SK-N-SH treated with all-trans-retinoic acid at 6 μM for 48 hours (cell line): ENCODE results near the gene USP36.
A peak's percentile ranks its signal among the peaks of the same experiment; 100 is the strongest.

Source experiments
- ATAC-seq: fragments of 200-7000 bp; cut with Tn5 transposase; 3 replicates; pipeline ENCODE4 v1.9.1; 2020; ENCODE audit warnings: mild to moderate bottlenecking, moderate library complexity
- BACH2 ChIP-seq: fragments of 250-450 bp; sonication (Bioruptor Pico); IDR thresholded peaks from 2 replicates; pipeline ENCODE4 v1.9.0; 2021; ENCODE audit warnings: mild to moderate bottlenecking, borderline replicate concordance
- CREB5 ChIP-seq: fragments of 250-450 bp; sonication (Bioruptor Pico); IDR thresholded peaks from 2 replicates; pipeline ENCODE4 v1.5.1; 2020; ENCODE audit warnings: low read depth, mild to moderate bottlenecking, moderate library complexity
- CSDC2 ChIP-seq: fragments of 250-450 bp; sonication (Bioruptor Pico); IDR thresholded peaks from 2 replicates; pipeline ENCODE4 v1.5.0; 2020; ENCODE audit warnings: mild to moderate bottlenecking, moderate library complexity
- ESRRG ChIP-seq: fragments of 250-450 bp; sonication (Bioruptor Pico); IDR thresholded peaks from 2 replicates; pipeline ENCODE4 v1.6.1; 2021; ENCODE audit warnings: mild to moderate bottlenecking
- ISL1 ChIP-seq: fragments of 250-450 bp; sonication (Bioruptor Pico); IDR thresholded peaks from 2 replicates; pipeline ENCODE4 v2.1.2; 2022; ENCODE audit warnings: mild to moderate bottlenecking, moderate library complexity
- OSR1 ChIP-seq: fragments of 250-450 bp; sonication (Bioruptor Pico); IDR thresholded peaks from 2 replicates; pipeline ENCODE4 v1.8.0; 2022; ENCODE audit warnings: moderate library complexity, mild to moderate bottlenecking, inconsistent platforms
- PATZ1 ChIP-seq: fragments of 250-450 bp; sonication (Bioruptor Pico); IDR thresholded peaks from 2 replicates; pipeline ENCODE4 v1.8.0; 2020; ENCODE audit warnings: mild to moderate bottlenecking, moderate library complexity, borderline replicate concordance
- POU6F1 ChIP-seq: fragments of 250-450 bp; sonication (Bioruptor Pico); IDR thresholded peaks from 2 replicates; pipeline ENCODE4 v1.8.0; 2021; ENCODE audit warnings: low read depth, mild to moderate bottlenecking, moderate library complexity, borderline replicate concordance
- PPARA ChIP-seq: fragments of 250-450 bp; sonication (Bioruptor Pico); IDR thresholded peaks from 2 replicates; pipeline ENCODE4 v1.5.0; 2020; ENCODE audit warnings: mild to moderate bottlenecking, borderline replicate concordance
- RARB ChIP-seq: fragments of 250-450 bp; sonication (Bioruptor Pico); IDR thresholded peaks from 2 replicates; pipeline ENCODE4 v1.8.0; 2021; ENCODE audit warnings: mild to moderate bottlenecking, moderate library complexity
- SNAI2 ChIP-seq: fragments of 250-450 bp; sonication (Bioruptor Pico); IDR thresholded peaks from 2 replicates; pipeline ENCODE4 v1.5.0; 2020; ENCODE audit warnings: mild to moderate bottlenecking, moderate library complexity
- TCF4 ChIP-seq: fragments of 250-450 bp; sonication (Bioruptor Pico); IDR thresholded peaks from 2 replicates; pipeline ENCODE4 v1.8.0; 2021; ENCODE audit warnings: mild to moderate bottlenecking, moderate library complexity, borderline replicate concordance
- TOX ChIP-seq: fragments of 250-450 bp; sonication (Bioruptor Pico); IDR thresholded peaks from 2 replicates; pipeline ENCODE4 v1.8.0; 2021; ENCODE audit warnings: mild to moderate bottlenecking, moderate library complexity, borderline replicate concordance
- TSHZ2 ChIP-seq: fragments of 250-450 bp; sonication (Bioruptor Pico); IDR thresholded peaks from 2 replicates; pipeline ENCODE4 v1.5.0; 2020; ENCODE audit warnings: mild to moderate bottlenecking, moderate library complexity
- ZC3H10 ChIP-seq: fragments of 250-450 bp; sonication (Bioruptor Pico); IDR thresholded peaks from 2 replicates; pipeline ENCODE4 v1.5.1; 2021; ENCODE audit warnings: mild to moderate bottlenecking, moderate library complexity
- ZFP3 ChIP-seq: fragments of 250-450 bp; sonication (Bioruptor Pico); IDR thresholded peaks from 2 replicates; pipeline ENCODE4 v1.5.0; 2020; ENCODE audit warnings: mild to moderate bottlenecking, moderate library complexity
- ZFP30 ChIP-seq: fragments of 450-650 bp; formaldehyde crosslinking; IDR thresholded peaks from 2 replicates; pipeline ENCODE4 v1.5.0; 2022; ENCODE audit warnings: mild to moderate bottlenecking, moderate library complexity
- ZNF565 ChIP-seq: fragments of 450-650 bp; formaldehyde crosslinking; conservative IDR thresholded peaks from 2 replicates; pipeline ENCODE4 v1.5.0; 2020; ENCODE audit warnings: low read depth, mild to moderate bottlenecking, moderate library complexity
- ZNF70 ChIP-seq: fragments of 450-650 bp; formaldehyde crosslinking; IDR thresholded peaks from 2 replicates; pipeline ENCODE4 v1.5.0; 2020; ENCODE audit warnings: mild to moderate bottlenecking, moderate library complexity

USP36 gene

DNA sequence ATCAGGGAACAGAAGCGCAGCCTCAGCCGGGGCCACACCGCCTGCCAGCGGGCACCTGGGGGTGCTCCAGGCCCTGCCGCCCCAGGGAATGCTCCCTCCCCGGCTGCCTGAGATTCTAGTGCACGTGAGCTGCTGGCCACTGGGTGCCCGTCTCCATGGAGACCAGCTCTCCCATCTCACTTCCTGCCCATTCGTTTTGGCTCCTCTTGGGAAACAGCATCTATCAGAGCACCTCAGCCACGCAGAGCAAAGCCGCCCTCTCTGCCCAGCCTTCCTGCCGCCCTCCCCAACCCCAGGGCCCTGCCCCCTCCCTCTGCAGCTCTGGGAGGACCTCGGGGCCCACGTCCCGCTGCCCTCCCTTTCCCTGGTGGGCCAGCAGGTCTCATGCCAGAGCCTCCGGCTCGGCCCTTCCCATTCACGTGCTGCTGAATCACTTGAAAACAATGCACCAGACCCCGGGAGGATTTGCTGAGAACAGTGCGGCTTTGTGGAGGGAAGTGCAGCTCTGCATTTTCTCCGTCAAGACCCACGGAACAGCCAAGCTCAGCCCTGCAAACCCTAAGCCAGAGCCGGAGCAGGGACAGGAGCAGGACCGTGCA, 43.0 kb upstream of the USP36 start:
- no peak for TF ChIP-seq CREB5 (CRISPR knock-in tag)
- TF ChIP-seq ZC3H10 (CRISPR knock-in tag) = no peak
- 0 out of 2 replicates have a peak, but pooled peaks have one; percentile 26 for TF ChIP-seq ZNF70 (CRISPR knock-in tag)
- peak; percentile 39; the same call in 1 of the 2 replicates for TF ChIP-seq PATZ1 (CRISPR knock-in tag)
- no peak for TF ChIP-seq SNAI2 (CRISPR knock-in tag)
- TF ChIP-seq CSDC2 = no peak
- TF ChIP-seq ISL1 (CRISPR knock-in tag) = no peak
- peak; percentile 48; the same call in 1 of the 2 replicates for TF ChIP-seq BACH2 (CRISPR knock-in tag)
- 0 out of 2 replicates have a peak, but pooled peaks have one; percentile 12 for TF ChIP-seq TSHZ2 (CRISPR knock-in tag)
- no peak for TF ChIP-seq RARB (CRISPR knock-in tag)
- TF ChIP-seq OSR1 (CRISPR knock-in tag) = no peak
- TF ChIP-seq PPARA (CRISPR knock-in tag) = no peak
- ATAC-seq = peak; percentile 84

- TF ChIP-seq ESRRG = no peak
- TF ChIP-seq CSDC2 = 0 out of 2 replicates have a peak, but pooled peaks have one; percentile 24
- 0 out of 2 replicates have a peak, but pooled peaks have one; percentile 9 for TF ChIP-seq TCF4 (CRISPR knock-in tag)
- no peak for TF ChIP-seq PPARA (CRISPR knock-in tag)
- TF ChIP-seq ISL1 (CRISPR knock-in tag) = peak; percentile 27; the same call in 1 of the 2 replicates
- TF ChIP-seq ZNF565 (CRISPR knock-in tag) = 0 out of 2 replicates have a peak, but pooled peaks have one; percentile 12
- TF ChIP-seq SNAI2 (CRISPR knock-in tag) = 0 out of 2 replicates have a peak, but pooled peaks have one; percentile 14
- 0 out of 2 replicates have a peak, but pooled peaks have one; percentile 12 for TF ChIP-seq ZNF70 (CRISPR knock-in tag)
- no peak for TF ChIP-seq TOX (CRISPR knock-in tag)
- TF ChIP-seq ZFP3 = peak; percentile 49
- TF ChIP-seq, all 23 proteins: peak for 7
- ATAC-seq = peak; percentile 70
Observed at GRCh38 chr17:78883089-78883532, 42.5 kb upstream of the USP36 start.

GRCh38 chr17:78882540-78883088, 42.0 kb upstream of the USP36 start:
- peak; percentile 4 for ATAC-seq
- TF ChIP-seq ZNF70 (CRISPR knock-in tag) (peak; percentile 27; the same call in 1 of the 2 replicates), POU6F1 (CRISPR knock-in tag) (no peak), PPARA (CRISPR knock-in tag) (no peak), TSHZ2 (CRISPR knock-in tag) (peak; percentile 50; the same call in 1 of the 2 replicates), ZFP30 (CRISPR knock-in tag) (no peak; the same call in 1 of the 2 replicates), ZNF565 (CRISPR knock-in tag) (0 out of 2 replicates have a peak, but pooled peaks have one; percentile 29), TCF4 (CRISPR knock-in tag) (peak; percentile 90; the same call in 1 of the 2 replicates)
